Measurements from ENCODE around the gene CENPQ.
"Not testable (repeated sequence)": the region's sequence is repeated elsewhere in the genome, so short reads cannot be mapped to it uniquely, and the experiment has no call there.

CENPQ gene, protein sequence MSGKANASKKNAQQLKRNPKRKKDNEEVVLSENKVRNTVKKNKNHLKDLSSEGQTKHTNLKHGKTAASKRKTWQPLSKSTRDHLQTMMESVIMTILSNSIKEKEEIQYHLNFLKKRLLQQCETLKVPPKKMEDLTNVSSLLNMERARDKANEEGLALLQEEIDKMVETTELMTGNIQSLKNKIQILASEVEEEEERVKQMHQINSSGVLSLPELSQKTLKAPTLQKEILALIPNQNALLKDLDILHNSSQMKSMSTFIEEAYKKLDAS

DNA sequence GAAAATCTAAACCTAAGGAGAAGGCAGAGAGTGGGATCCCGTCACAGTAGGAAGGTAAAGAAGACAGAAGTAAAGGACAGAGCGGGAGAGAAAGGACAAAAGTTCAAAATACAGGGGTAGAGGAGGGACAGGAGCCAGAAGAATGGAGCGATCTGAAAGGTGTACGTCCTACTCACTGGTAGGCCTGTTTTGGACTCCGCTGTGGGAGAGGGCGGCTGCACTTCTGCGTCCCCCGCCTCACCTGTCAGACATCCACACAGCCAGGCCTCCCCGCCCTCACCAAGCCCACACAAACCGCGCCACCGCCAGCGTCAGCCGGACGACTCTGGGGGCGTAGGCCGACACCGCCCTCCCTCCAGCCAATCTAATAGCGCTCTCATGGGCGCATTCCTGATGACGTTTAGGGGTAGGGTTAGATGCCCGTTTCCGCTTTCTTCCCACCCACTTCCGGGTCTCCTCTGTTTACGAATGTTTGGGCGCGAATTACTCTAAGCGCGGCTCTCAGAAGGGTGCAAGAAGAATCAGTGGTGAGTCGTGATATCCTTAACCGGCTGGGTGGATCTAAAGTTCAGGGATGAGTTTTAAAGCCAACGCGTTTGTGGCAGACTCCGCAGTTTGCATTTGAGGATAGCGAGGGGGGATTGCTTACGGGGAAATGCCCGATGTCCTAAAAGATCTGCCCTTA is at the start of gene CENPQ, which contains the start of gene MMUT:
TSS of gene CENPQ (plus strand) at position 444 of the 685 bp plus-strand sequence. CDS start 6,807 bp downstream, outside the sequence.
TSS of gene MMUT (minus strand) at position 327 of the 685 bp plus-strand sequence. CDS start 3,787 bp downstream, outside the sequence.
- peak; percentile 78 to 88 for DNase-seq (ENCODE audit: low read depth in 2 of 2)

DNA sequence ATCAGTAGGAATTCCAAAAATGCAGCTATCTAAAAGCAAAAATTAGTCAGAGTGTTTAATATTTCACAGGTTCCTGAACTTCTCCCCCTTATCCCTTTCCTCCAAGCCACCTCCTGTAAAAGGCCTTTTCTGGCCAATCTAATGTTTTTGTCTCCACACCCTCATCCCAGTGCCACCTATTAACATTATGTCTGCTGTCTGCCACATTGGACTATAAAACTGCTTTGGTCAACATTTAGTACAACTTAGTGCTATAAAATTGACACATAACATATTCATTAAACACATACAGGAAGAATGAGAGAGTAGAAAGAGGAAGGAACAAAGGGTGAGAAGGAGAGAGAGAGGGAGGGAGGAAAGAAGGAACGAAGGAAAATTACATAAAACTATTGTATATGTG is 47.8 kb upstream of the CENPQ start:
- no peak for DNase-seq (ENCODE audit: low read depth in 2 of 2)

DNA sequence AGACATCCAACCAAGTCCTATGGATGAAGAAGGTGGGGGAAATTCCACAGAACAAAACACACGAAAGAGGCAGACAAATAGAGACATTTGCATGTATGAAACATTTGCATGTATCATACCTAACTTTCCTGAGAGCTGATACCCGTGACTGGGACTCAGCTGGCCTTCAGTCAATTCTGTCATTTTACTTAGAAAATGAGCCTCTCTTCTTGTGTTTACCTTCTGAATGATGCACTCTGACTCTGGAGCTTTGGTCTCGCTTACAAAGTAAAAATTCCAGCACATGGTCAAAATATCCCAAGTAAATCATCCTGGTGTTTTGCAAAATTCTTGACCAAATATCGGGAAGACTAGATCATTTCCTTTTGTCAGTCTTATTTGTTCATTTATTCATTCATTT is 47.0 kb upstream of the CENPQ start:
- no peak for DNase-seq (ENCODE audit: low read depth in 2 of 2)

DNA sequence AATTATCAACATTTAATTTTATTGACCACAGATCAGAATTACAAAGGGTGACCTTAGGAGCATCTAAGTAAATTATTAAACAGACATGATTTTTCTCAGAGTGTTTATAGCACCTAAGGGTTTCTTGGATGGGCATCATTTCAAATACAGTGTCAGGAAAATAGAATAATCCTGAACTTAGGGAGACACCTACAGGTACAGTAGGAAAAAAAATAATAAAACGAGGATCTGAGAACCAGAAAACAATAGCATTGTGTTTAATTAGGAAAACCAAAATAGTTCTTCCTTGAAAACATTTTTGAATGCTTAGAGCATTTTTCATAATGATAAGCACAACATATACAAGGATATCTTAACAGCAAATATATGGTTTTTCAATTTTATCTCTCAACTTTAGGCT is 39.4 kb upstream of the CENPQ start:
- DNase-seq (ENCODE audit: low read depth in 2 of 2) = no peak

DNA sequence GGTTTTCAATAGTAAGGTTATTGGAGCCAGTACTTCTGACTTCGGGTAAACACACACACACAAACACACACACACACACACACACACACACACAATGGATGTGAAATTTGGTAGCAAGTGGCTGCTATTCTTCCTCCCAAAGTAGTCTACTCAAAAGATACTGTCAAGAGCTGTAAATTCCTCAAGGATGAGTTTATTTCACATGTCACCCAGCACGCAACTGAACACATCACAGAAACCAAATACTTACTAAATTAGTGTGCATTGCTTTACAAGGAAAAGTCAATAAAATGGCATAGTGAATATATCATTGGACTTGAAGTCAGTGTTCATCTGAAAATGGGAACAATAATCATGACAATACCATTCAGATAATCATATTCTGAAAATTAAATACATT is 33.0 kb upstream of the CENPQ start:
- DNase-seq (ENCODE audit: low read depth in 2 of 2) = no peak

DNA sequence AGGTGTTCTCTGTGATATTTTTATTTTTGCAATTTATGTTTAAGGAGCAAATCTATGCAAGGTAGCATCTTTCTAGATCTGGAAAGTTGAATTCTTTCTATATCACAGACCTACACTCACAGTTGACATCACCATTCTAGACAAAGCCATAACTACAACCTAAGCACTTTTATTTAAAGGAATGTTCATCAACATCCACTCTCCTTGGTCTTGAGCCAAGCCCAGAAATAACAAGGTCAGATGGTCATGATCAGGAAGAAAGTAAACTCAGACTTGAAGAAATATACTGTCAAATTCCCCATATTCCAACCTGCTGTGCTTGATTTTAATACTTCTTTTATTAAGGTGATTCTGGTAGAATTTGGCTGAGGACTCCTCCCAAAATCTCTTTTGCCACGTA is 32.3 kb upstream of the CENPQ start:
- no peak for DNase-seq (ENCODE audit: low read depth in 2 of 2)

DNA sequence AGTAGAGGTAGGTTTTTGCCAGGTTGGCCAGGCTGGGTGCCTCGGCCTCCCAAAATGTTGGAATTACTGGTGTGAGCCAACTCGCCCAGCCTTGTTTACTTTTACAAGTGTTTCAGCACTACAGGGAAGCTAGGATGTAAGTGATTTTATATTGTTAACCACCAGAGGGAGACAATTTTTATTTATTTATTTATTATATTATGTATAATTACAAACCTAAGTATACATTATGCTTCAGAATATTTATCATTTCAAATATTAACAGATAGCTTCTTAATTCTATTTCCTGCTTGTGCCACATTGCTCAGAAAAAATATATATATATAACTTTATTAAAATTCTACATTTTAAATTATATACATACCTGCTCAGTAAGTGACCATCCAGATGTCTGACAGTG is 9.9 kb upstream of the CENPQ start:
- no peak for DNase-seq (ENCODE audit: low read depth in 2 of 2)

DNA sequence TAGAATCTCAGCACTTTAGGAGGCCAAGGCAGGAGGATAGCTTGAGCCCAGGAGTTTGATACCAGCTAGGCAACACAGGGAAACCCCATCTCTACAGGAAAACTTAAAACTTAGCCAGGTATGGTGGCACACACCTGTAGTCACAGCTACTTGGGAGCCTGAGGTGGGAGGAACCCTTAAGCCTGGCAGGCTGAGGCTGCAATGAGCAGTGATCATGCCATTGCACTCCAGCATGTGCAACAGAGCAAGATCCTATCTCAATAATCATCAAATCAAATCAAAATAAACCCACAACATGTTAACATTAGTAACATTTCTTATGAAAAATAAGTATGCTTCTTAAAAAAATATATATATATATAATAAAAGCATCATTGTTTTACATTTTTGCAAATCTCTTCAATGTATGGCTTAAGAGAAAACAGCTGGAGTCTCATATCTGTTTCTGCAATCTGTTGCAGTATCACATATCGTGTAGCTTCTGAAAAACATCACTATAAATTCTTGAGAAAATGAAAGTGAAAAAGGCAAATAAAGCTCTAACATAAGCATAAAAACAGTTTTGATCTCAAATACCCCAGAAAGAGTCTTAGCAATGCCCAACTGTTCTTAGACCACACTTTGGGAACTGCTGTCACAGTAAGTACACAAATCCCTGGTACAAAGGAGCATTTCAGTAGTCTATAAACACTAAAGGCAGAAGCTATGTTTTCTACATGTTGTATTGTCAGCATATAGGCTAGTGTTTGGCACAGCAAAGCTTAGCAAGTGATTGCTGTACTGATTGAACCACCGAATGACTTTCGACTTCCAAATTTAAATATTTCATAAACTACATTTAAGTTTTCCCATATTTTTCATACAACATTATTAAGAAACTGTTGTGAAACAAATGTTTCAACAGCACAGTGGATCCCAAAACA is 8.1 kb upstream of the CENPQ start:
- no peak for DNase-seq (ENCODE audit: low read depth in 2 of 2)

DNA sequence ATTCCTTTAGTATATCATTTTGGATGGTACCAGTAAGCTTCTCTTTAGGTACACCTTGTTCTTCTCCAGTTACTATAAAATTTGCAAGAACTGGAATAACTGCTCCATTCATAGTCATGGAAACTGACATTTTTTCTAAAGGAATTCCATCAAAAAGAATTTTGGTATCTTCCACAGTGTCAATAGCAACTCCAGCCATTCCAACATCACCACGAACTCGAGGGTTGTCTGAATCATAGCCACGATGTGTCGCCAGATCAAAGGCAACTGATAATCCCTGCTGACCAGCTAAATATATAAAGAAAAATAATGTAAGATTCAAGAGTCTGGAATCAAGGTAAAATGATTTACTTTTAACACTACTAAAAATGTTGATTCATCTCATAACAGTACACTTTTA is 5.4 kb upstream of the CENPQ start:
- no peak for DNase-seq (ENCODE audit: low read depth in 2 of 2)

DNA sequence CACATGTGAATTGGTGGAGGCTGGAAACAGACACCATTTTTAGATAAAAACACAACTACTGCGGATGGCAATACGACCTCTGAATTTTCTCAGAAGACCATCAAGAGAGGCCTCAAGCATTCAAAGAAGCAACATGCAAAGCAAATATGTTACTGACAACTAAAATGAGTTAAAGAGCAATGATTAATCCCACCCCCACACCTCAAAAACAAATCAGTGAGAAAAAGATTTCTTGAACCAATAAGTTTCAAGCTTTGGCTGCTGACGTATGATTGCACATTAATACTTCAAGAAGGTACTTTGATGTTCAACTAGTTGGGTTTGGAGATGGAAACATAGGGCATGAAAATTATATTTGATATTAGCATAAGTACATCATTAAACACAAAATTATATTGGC is 1.1 kb upstream of the CENPQ start:
- DNase-seq (ENCODE audit: low read depth in 2 of 2) = no peak

DNA sequence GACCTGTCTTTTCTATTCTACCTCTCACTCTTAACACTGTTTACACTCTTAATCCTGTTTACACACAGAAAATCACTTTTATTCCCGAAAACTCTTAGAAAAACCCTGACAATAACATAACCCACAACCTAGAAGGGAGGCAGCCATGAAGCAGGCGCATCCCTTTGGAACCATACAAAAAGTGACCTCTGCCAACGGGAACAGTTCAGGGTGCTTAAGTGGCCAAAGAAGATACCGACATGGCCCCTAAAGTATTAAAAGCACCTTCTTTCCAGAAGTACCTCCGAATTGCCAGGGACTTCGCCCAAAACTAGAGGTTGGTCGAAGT is 607 bp upstream of the CENPQ start:
- no peak for DNase-seq (ENCODE audit: low read depth in 2 of 2)

DNA sequence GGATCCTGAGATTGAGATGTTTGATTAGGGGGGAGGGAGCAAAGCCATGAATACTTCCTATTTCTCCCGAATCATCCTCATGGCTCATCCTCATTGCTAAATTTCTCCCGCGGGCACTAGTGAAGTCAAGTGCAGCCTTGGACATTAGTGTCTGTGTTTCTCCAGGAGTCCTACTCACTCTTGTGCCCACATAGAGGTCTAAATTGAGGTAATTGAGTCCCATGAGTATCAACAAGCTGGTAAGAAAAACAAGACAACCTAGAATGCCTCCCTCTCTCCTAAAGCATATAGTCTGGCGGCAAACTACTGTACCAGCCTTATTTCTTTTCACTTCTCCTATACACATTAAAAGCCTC is 420 bp downstream of the CENPQ start:
- no peak for DNase-seq (ENCODE audit: low read depth in 2 of 2)

DNA sequence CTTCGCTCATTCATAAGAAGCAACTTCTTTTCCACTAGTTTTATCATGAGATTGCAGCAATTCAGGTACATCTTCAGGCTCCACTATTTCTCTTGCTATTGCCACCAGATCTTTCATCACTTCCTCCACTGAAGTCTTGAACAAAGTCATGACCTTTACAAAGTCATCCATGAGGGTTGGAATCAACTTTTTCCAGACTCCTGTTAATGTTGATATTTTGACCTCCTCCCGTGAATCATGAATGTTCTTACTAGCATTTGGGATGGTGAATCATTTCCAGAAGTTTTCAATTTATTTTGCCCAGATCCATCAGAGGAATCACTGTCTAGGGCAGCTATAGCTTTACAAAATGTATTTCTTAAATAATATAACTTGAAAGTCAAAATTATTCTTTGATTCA is 1.5 kb downstream of the CENPQ start:
- no peak for DNase-seq (ENCODE audit: low read depth in 2 of 2)

DNA sequence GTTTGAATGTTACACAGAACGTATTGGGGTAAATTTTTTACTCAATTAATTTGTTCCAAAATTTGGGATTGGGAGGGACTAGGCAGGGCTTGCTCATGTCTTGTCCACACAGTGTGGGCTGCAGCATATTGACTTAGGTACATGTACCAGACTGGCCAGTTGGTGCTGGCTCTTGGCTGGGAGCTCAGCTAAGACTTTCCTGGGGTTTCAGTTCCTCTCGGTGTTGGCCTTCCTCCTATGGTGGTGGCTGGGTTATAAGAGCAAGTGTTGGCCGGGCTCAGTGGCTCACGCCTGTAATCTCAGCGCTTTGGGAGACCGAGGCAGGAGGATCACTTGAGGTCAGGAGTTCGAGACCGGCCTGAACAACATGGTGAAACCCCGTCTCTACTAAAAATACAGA is 4.9 kb downstream of the CENPQ start:
- no peak for DNase-seq (ENCODE audit: low read depth in 2 of 2)

DNA sequence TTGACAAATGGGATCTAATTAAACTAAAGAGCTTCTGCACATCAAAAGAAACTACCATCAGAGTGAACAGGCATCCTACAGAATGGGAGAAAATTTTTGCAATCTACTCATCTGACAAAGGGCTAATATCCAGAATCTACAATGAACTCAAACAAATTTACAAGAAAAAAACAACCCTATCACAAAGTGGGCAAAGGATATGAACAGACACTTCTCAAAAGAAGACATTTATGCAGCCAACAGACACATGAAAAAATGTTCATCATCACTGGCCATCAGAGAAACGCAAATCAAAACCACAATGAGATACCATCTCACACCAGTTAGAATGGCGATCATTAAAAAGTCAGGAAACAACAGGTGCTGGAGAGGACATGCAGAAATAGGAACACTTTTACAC is 13.4 kb downstream of the CENPQ start:
- DNase-seq (ENCODE audit: low read depth in 2 of 2) = not testable (repeated sequence)

DNA sequence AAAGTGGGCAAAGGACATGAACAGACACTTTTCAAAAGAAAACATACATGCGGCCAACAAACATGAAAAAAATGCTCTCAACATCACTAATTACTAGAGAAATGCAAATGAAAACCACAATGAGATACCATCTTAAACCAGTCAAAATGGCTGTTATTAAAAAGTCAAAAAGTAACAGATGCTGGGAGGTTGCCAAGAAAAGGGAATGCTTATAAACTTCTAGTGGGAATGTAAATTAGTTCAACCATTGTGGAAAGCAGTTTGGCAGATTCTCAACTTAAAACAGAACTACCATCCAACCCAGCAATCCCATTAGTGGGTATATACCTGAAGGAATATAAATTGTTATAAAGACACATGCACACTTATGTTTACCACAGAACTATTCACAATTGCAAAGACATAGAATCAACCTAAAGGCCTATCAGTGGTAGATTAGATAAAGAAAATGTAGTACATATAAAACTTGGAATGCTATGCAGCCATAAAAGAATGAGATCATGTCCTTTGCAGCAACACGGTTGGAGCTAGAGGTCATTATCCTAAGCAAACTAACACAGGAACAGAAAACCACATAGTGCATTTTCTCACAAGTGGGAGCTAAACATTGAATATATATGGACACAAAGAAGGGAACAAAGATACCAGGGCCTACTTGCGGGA is 16.3 kb downstream of the CENPQ start:
- no peak for DNase-seq (ENCODE audit: low read depth in 2 of 2)

DNA sequence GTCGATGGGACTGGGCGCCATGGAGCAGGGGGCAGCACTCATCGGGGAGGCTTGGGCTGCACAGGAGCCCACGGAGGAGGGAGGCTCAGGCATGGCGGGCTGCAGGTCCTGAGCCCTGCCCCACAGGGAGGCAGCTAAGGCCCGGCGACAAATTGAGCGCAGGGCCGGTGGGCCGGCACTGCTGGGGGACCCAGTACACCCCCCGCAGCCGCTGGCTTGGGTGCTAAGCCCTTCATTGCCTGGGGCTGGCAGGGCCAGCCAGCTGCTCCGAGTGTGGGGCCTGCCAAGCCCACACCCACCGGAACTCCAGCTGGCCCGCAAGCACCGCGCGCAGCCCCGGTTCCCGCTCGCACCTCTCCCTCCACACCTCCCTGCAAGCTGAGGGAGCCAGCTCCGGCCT is 18.7 kb downstream of the CENPQ start:
- not testable (repeated sequence) for DNase-seq (ENCODE audit: low read depth in 2 of 2)

DNA sequence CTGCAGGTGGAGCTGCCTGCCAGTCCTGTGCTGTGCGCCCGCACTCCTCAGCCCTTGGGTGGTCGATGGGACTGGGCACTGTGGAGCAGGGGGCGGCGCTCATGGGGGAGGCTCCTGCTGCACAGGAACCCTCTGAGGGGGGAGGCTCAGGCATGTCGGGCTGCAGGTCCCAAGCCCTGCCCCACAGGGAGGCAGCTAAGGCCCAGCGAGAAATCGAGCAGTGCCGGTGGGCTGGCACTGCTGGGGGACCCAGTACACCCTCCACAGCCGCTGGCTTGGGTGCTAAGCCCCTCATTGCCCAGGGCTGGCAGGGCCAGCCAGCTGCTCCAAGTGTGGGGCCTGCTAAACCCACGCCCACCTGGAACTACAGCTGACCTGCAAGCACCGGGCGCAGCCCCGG is 20.2 kb downstream of the CENPQ start:
- DNase-seq (ENCODE audit: low read depth in 2 of 2) = not testable (repeated sequence)

DNA sequence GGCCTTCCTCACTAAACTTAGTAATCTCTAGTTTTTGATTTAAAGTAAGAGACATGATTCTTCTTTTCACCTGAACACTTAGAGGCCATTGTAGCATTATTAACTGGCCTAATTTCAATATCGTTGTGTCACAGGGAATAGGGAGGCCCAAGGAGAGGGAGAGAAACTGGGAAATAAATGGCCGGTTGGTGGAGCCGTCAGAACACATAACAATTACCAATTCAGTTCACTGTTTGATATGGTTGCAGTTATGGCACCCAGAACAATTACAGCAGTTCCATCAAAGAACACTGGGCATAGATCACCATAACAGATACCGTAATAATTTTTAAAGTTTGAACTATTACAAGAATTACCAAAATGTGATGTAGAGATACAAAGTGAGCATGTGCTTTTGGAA is 27.5 kb downstream of the CENPQ start:
- no peak for DNase-seq (ENCODE audit: low read depth in 2 of 2)

DNA sequence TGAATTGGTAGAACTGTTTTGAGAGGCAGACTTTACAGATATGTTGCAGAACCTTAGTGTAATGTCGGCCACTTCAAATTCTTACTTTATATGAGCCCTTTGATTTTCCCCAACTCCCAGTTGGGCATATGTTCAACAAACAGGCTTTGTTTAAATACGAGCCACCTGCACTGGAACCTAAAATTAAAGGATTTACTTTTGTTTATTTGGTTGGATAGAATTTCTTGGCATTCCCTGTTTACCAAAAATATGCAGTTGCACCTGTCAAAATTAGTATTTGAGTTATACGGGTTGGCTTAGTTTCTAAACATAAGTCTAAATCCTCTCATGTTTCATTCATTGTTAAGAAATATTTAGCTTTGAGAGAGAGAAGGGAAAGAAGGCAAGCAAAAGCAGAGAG is 34.1 kb downstream of the CENPQ start:
- no peak for DNase-seq (ENCODE audit: low read depth in 2 of 2)

DNA sequence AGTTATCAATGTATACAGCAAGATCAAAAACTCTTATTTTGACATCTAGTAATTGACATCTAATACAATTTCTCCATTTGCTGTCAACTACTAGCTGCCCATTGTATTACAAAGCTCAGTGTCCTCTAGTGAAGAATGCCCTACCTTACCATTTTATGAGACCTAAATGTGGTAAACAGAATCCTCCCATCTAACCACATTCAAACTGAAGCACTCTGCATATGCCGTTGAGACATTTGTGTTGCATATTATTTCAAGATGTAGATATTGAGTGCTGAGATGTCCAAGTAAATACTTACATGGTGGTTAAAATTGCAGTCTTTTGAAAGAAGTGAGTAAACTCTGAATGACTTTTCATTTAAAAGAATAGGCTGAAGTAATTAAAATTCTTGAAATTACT is 36.0 kb downstream of the CENPQ start:
- no peak for DNase-seq (ENCODE audit: low read depth in 2 of 2)

DNA sequence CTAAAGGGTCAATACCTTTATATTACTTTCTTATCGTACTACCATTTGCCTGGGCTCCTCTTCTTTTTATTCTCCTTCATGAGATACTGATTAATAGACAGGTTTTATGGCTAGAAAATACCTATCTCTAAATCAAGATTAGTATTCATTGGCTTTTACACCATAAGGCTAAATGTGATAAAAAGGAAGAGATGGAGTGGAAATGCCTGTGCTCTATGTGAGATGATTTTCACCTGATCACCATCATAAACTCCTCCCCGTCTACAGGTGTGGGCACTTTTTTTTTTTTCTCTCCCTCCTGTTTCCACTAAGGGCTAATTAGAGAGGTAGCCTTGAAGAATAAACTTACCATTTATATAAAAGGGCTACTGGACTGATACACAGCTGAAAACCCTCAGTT is 36.5 kb downstream of the CENPQ start, which contains the start of gene GLYATL3:
TSS of gene GLYATL3 (plus strand) at position 301 of the 400 bp plus-strand sequence. CDS start 12,068 bp downstream, outside the sequence.
- DNase-seq (ENCODE audit: low read depth in 2 of 2) = no peak
